GM21529 (cell line): ENCODE measurements around the gene PPP3CB.
A peak's percentile ranks its signal among the peaks of the same experiment; 100 is the strongest.

Experiments used
- ATAC-seq: cut with Tn5 transposase; IDR thresholded peaks from one replicate; pipeline ENCODE4 v1.9.1; 2021; ENCODE audit not compliant: unreplicated experiment

The PPP3CB gene

GRCh38 chr10:73485320-73485719 is 10.5 kb downstream of the PPP3CB start:
- ATAC-seq = no peak

- ATAC-seq = peak; percentile 74
These were observed 15.7 kb downstream of the PPP3CB start for GRCh38 chr10:73480158-73480557.

GRCh38 chr10:73478636-73479035 is 17.2 kb downstream of the PPP3CB start:
- ATAC-seq = no peak

DNA sequence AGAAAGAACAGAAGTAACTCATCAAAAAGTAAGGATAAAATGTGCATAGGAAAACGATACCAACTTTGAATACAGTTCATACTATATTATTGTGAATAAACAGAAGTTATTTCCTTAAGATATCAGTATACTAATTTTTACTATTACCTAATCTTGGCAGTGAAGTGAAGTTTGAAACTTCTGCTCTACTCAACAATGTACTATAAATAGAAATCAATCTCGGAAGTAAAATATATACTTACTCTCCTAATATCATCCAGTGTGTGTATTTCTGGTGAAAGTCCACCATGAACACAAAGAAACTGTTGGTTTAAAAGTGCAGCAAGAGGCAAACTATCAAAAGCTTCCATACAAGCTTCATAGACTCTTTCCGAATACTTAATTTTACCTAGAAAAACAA is 24.6 kb downstream of the PPP3CB start:
- ATAC-seq = no peak

DNA sequence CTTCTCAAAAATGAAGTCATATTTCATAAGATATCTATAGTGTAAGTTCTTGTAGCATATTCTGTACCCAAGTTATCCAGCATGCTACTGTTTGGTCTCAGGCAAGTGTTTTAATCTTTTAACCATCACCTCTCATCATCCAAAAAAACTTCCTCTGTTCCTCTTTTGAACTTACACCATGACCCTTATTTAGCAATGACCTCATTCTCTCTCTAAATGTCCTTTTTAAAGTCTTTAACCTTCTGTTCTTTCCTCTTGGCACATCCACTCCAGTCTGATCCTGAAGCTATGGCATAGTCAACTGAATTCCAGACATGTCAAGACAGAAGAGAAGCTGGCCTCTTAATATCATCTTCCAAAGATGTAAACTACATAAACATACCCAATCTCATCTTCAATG is 26.2 kb downstream of the PPP3CB start:
- no peak for ATAC-seq

DNA sequence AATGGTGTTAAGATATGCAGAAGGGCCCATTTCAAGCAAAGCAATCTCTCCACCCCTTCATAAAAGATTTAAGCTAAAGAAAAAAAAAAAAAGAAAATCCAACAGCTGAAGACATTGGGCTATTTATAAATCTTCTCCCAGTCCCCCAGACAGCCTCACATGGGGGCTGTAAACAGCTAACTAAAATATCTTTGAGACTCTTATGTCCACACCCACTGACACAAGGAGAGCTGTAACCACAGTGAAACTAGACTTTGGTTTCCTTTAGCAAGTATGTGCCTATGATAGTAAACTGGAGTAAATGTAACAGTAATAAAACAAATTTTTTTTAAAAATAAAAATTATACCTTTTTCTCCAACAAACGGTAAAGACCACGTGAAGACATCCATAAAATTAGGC is 28.6 kb downstream of the PPP3CB start:
- ATAC-seq = no peak

- no peak for ATAC-seq
These were observed 29.7 kb downstream of the PPP3CB start for GRCh38 chr10:73465978-73466726.

DNA sequence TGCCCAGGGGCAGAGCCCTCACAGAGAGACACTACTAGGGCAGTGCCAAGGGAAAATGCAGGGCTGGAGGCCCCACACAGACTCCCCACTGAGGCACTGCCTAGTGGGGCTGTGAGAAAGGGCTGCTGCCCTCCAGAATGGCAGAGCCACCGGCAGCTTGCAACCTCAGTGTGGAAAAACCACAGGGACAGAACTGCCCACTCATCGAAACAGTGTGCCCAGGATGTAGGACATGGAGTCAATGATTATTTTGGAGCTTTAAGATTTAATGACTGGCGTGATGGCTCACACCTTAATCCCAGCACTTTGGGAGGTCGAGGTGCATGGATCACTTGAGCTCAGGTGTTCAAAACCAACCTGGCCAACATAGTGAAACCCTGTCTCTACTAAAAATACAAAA is 34.9 kb downstream of the PPP3CB start:
- no peak for ATAC-seq

- ATAC-seq = no peak
These were observed 36.0 kb downstream of the PPP3CB start for GRCh38 chr10:73459683-73460314.

DNA sequence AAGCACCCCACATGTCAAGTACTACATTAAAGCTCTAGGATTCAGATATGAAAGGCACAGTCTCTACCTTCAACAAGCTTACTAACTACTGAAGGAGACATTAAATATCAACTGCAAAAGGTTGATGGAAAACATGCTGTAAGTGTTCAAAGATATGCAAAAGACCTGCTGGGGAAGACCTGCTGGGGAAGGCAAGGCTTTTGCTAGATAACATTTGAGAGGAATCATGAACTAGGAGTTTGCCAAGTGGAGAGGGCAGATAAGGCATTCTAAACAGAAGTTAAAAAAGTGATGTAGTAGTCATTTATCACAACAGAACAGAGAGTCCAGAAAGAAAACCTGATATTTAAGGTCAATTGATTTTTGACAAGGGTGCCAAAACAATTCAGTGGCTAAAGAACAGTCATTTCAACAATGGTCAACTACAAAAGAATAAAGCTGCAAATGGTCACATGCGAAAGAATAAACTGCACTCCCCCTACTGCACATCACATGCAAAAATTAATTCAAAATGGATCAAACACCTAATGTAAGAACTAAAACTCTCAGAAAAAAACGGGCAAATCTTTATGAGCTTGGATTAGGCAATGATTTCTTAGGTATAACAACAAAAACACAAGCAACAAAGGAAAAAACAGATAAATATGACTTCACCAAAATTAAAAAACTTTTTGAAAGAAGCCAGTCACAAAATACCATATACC is 39.5 kb downstream of the PPP3CB start:
- ATAC-seq = no peak

DNA sequence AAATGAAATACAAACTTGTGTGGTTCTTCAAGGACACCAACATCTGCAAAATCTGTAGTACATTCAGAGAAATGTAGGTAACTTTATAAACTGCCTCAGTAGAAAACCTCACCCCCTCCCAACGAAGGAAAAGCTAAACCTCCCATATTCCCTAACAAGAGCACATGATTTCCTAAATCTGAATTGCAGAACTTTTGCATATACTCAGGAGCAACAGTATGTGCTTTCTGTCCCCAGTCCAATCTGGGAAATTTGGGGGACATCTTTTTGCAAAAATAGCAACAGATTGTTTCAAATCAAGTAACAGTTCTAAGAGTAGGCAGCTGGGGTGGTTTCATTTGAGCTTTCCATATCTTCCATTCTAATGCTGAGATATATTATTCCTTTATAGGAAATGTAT is 46.7 kb downstream of the PPP3CB start:
- ATAC-seq = no peak

GRCh38 chr10:73448384-73448783 is 47.4 kb downstream of the PPP3CB start:
- ATAC-seq = no peak

DNA sequence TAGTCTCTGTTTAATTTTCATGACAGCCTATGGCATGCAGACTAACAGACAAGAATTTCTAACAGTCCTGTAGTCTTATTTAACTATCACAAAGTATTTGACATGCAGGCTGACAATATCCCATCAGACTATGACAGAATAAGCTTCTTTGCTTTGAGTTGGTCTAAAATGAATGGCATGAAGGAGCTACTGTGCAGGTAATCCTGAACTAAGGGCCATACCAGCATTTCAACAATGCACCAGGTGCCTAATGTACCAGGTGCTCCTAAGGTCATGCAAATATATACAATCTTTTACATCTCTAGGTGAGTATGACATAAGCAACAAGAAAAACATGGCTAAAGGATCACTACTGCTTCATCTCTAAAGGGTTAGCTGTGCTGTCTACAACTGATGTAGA is 48.9 kb downstream of the PPP3CB start:
- no peak for ATAC-seq

- ATAC-seq = no peak
These were observed 51.4 kb downstream of the PPP3CB start for GRCh38 chr10:73444457-73444856.

GRCh38 chr10:73439605-73440312 is 56.1 kb downstream of the PPP3CB start:
- ATAC-seq = no peak

DNA sequence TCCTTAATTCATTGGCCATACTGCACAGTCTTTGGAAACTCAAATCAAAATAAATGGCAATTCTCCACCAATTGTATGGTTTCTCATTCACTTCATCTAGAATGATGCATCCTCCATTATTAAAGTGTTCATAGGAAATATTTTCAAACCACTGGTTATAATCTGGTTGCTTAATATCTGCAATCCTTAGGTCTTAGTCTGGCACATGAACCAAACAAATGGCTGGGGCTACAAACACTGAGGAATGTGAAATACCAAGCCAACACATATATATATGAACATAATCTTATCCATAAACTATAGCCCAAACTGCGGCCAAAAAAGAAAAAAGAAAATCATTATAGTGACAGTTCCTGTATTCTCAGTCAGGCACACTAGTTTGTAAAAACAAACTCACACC is 56.8 kb downstream of the PPP3CB start:
- ATAC-seq = no peak

- no peak for ATAC-seq
These were observed 62.3 kb downstream of the PPP3CB start, which contains the start of gene MSS51 for GRCh38 chr10:73433538-73433867. Gene MSS51, minus strand, starts transcription at chr10:73433561. Its CDS starts 5,277 bp downstream, at chr10:73428284.

GRCh38 chr10:73432646-73433537 is 62.9 kb downstream of the PPP3CB start:
- ATAC-seq = no peak

GRCh38 chr10:73426318-73426717 is 69.5 kb downstream of the PPP3CB start:
- no peak for ATAC-seq

DNA sequence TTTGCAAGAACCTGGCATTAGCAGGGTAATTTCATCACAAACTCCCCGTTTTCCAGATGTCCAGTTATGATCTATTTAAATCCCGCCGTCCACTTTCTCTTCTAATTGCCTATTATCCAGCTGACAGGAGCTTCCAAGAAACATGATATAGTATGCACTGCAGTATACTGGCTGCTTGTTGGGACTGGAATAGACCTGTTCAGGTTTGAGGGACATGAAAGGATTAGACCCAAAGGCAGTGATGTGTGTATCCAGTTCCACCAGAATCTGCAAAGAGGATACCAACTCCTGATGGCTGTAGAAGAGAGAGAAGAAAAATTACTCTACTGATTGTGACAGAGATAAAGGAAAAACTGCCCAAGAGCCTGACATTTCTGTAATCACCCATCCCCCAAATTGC is 71.3 kb downstream of the PPP3CB start:
- no peak for ATAC-seq

- no peak for ATAC-seq
These were observed 72.5 kb downstream of the PPP3CB start for GRCh38 chr10:73423309-73423708.
